ENCODE results near the gene ZDHHC20. TPM values are rescaled to one million over a fixed set of nuclear protein-coding genes. Genes with fewer than 3 reads are reported as not detected.
A peak's percentile ranks its signal among the peaks of the same experiment; 100 is the strongest.

The ZDHHC20 gene
- total and polyA plus RNA-seq, 2 of the 13 experiments (the other 11 are each of a cell fraction or from before 2014, with no cell fraction given): 19.9 to 59.9 TPM

DNA sequence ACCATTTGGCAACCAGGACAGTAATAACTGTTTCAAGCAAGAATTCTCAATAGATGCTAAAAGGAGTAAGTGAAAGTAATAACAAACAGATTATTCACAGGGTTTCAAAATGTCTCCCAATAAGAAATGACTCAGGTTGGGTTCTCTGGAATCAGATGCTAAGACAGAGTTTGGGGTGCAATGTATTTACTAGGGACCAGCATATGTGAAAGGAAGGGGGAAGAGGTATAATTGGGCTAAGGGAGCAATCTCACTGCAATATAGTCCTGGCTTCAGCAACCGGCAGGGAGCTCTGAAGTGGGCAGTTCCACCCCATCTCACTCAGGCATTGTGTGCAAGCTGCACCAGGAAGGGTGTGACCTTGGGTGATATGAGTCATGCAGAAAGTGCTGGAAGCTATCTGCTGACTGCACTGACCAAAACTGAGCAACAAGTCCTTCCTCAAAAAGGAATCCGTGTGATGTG is 23.4 kb downstream of the ZDHHC20 start (continued):
- TF ChIP-seq, protein P1, sequence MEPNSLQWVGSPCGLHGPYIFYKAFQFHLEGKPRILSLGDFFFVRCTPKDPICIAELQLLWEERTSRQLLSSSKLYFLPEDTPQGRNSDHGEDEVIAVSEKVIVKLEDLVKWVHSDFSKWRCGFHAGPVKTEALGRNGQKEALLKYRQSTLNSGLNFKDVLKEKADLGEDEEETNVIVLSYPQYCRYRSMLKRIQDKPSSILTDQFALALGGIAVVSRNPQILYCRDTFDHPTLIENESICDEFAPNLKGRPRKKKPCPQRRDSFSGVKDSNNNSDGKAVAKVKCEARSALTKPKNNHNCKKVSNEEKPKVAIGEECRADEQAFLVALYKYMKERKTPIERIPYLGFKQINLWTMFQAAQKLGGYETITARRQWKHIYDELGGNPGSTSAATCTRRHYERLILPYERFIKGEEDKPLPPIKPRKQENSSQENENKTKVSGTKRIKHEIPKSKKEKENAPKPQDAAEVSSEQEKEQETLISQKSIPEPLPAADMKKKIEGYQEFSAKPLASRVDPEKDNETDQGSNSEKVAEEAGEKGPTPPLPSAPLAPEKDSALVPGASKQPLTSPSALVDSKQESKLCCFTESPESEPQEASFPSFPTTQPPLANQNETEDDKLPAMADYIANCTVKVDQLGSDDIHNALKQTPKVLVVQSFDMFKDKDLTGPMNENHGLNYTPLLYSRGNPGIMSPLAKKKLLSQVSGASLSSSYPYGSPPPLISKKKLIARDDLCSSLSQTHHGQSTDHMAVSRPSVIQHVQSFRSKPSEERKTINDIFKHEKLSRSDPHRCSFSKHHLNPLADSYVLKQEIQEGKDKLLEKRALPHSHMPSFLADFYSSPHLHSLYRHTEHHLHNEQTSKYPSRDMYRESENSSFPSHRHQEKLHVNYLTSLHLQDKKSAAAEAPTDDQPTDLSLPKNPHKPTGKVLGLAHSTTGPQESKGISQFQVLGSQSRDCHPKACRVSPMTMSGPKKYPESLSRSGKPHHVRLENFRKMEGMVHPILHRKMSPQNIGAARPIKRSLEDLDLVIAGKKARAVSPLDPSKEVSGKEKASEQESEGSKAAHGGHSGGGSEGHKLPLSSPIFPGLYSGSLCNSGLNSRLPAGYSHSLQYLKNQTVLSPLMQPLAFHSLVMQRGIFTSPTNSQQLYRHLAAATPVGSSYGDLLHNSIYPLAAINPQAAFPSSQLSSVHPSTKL (CRISPR knock-in tag; IDR thresholded peaks at IDR 0.05): peak; percentile 72
- TF ChIP-seq HNF4A (CRISPR knock-in tag; IDR thresholded peaks at IDR 0.05): no peak
- TF ChIP-seq JUND (CRISPR knock-in tag; IDR thresholded peaks at IDR 0.05): peak; percentile 88

DNA sequence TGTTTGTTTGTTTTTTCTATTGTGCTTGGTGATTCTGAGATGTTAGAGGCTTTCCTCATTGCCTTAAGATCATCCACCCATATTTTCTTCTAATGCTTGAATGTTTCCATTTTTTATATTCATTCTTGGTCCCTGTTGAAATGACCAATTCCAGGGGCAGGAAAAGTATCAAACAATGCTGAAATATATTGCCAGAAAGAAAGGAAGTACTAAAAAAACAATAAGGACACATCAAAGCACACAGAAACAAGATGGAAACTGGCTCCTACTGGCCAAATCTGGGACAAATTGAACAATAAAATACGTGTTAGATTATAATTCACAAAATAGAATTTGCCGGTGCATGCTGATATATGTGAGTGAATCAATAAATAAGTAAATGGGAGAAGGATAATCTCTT is 23.9 kb downstream of the ZDHHC20 start:
- DNase-seq (ENCODE audit: low spot score): no peak
- peaks cover 15% of the 10 kb centered on the region for H3K4me1 ChIP-seq (ENCODE audit: insufficient read depth, low read length)
- no peak overlapping the region for H3K9ac ChIP-seq (ENCODE audit: insufficient read depth, low read depth, low read length)
- no peak for ATAC-seq
- H3K36me3 ChIP-seq (replicated peaks in 1 of 2; ENCODE audit: control insufficient read depth in 1 of 2, insufficient read depth in 2 of 2, low read length in 2 of 2): no peaks in the 10 kb centered on the region
- in situ Hi-C loops (cut with HindIII; ENCODE audit: extremely low pct_ligation_motif_present, low pct_unique_long_range_greater_than_20kb): no loop called here
- POLR2A ChIA-PET: interaction anchor here (0.7 to 0.9 kb wide), 2 partner anchors 24 to 168 kb away, joined by 3 read pairs; partner anchors contain the start of genes MICU2 and ZDHHC20
- H3K9me3 ChIP-seq (ENCODE audit: low read length): peaks cover under 1% of the 10 kb centered on the region; the same call in 1 of the 2 replicates
- H3K4me3 ChIP-seq (replicated peaks in 1 of 3; ENCODE audit: insufficient read depth in 1 of 3, low read depth in 2 of 3, low read length in 3 of 3): no peak overlapping the region
- no peak overlapping the region for H3K27ac ChIP-seq (ENCODE audit: extremely low read length, insufficient read depth, low read length)
- no peak for FAIRE-seq
- intact Hi-C loops (cut with micrococcal nuclease; ENCODE audit: unreplicated experiment): no loop called here
- BruUV-seq (replicated peaks): no TSS peak
- peaks cover 60% of the 10 kb centered on the region for H3K79me2 ChIP-seq (ENCODE audit: insufficient read depth, low read length)
- CTCF ChIA-PET (ENCODE audit: low intra/inter-chr PET ratio, low total read pairs): no interaction called here
- no peak overlapping the region for H2AFZ ChIP-seq (ENCODE audit: low read length)
- WGBS (ENCODE audit: low lambda C conversion rate): 93% methylated on average over 2 of the region's 2 CpGs
- no peak overlapping the region for H3K4me2 ChIP-seq (ENCODE audit: low read depth, low read length)
- H3K27me3 ChIP-seq (ENCODE audit: control insufficient read depth in 1 of 2, insufficient read depth in 2 of 2, low read length in 2 of 2): no peaks in the 10 kb centered on the region
- no peaks in the 10 kb centered on the region for H4K20me1 ChIP-seq (ENCODE audit: insufficient read depth, low read length)
- TF ChIP-seq, protein P2, sequence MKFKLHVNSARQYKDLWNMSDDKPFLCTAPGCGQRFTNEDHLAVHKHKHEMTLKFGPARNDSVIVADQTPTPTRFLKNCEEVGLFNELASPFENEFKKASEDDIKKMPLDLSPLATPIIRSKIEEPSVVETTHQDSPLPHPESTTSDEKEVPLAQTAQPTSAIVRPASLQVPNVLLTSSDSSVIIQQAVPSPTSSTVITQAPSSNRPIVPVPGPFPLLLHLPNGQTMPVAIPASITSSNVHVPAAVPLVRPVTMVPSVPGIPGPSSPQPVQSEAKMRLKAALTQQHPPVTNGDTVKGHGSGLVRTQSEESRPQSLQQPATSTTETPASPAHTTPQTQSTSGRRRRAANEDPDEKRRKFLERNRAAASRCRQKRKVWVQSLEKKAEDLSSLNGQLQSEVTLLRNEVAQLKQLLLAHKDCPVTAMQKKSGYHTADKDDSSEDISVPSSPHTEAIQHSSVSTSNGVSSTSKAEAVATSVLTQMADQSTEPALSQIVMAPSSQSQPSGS (CRISPR knock-in tag; IDR thresholded peaks at IDR 0.05): no peak
- TF ChIP-seq NCOA5 (CRISPR knock-in tag; IDR thresholded peaks at IDR 0.05): no peak
- no peak for TF ChIP-seq MED8 (CRISPR knock-in tag; IDR thresholded peaks at IDR 0.05; ENCODE audit: insufficient replicate concordance)
- TF ChIP-seq MAFF (IDR thresholded peaks at IDR 0.05; ENCODE audit: low read depth, low read length): no peak
- TF ChIP-seq ZNF557 (CRISPR knock-in tag; IDR thresholded peaks at IDR 0.05): no peak
- TF ChIP-seq PHF8 (CRISPR knock-in tag; IDR thresholded peaks at IDR 0.05): no peak
- TF ChIP-seq RBAK (CRISPR knock-in tag; IDR thresholded peaks at IDR 0.05): no peak
- TF ChIP-seq, protein P3, sequence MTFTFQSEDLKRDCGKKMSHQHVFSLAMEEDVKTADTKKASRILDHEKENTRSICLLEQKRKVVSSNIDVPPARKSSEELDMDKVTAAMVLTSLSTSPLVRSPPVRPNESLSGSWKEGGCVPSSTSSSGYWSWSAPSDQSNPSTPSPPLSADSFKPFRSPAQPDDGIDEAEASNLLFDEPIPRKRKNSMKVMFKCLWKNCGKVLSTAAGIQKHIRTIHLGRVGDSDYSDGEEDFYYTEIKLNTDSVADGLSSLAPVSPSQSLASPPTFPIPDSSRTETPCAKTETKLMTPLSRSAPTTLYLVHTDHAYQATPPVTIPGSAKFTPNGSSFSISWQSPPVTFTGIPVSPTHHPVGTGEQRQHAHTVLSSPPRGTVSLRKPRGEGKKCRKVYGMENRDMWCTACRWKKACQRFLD (CRISPR knock-in tag; IDR thresholded peaks at IDR 0.05; ENCODE audit: borderline replicate concordance): no peak
- TF ChIP-seq XRCC5 (optimal IDR thresholded peaks at IDR 0.05; ENCODE audit: low read length): no peak
- TF ChIP-seq ISX (CRISPR knock-in tag; conservative IDR thresholded peaks at IDR 0.05): no peak
- TF ChIP-seq ZNF670 (CRISPR knock-in tag; IDR thresholded peaks at IDR 0.05; ENCODE audit: borderline replicate concordance): no peak
- TF ChIP-seq, protein P4, sequence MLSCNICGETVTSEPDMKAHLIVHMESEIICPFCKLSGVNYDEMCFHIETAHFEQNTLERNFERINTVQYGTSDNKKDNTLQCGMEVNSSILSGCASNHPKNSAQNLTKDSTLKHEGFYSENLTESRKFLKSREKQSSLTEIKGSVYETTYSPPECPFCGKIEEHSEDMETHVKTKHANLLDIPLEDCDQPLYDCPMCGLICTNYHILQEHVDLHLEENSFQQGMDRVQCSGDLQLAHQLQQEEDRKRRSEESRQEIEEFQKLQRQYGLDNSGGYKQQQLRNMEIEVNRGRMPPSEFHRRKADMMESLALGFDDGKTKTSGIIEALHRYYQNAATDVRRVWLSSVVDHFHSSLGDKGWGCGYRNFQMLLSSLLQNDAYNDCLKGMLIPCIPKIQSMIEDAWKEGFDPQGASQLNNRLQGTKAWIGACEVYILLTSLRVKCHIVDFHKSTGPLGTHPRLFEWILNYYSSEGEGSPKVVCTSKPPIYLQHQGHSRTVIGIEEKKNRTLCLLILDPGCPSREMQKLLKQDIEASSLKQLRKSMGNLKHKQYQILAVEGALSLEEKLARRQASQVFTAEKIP (CRISPR knock-in tag; IDR thresholded peaks at IDR 0.05; ENCODE audit: borderline replicate concordance): no peak
- no peak for TF ChIP-seq MEIS2 (CRISPR knock-in tag; IDR thresholded peaks at IDR 0.05)
- no peak for TF ChIP-seq ZNF331 (CRISPR knock-in tag; IDR thresholded peaks at IDR 0.05)
